Transverse colon (tissue), 4 donors: ENCODE results near the gene SDHAF3.

ENCODE experiments used
- EP300 ChIP-seq: sonication (generic); formaldehyde crosslinking; IDR thresholded peaks from one replicate; pipeline ENCODE4 v1.6.1; 2017; ENCODE audit warnings: antibody characterized with exemption, low read depth
- POLR2A ChIP-seq: fragments of 450-650 bp; IDR thresholded peaks from one replicate; pipeline ENCODE4 v1.6.1; 2016; ENCODE audit warnings: antibody characterized with exemption, mild to moderate bottlenecking, moderate library complexity
- POLR2AphosphoS5 ChIP-seq, 3 donors: sonication (generic); formaldehyde crosslinking; IDR thresholded peaks; one replicate each; pipeline ENCODE4 v1.6.1; 2016; ENCODE audit warnings: antibody characterized with exemption in 3 of 3
- TF ChIP-seq, protein P1 (sequence below), 5 experiments: fragments of 200-600 bp in 3 of 5; fragments of 450-650 bp in 2 of 5; sonication (generic) in 3 of 5; IDR thresholded peaks; 1 replicate in 2 of 5; 2 replicates in 3 of 5; pipeline ENCODE4 v1.5.1; 2016 to 2017; ENCODE audit warnings: antibody characterized with exemption in 5 of 5, inconsistent platforms in 3 of 5, mild to moderate bottlenecking in 2 of 5, moderate library complexity in 1 of 5

DNA sequence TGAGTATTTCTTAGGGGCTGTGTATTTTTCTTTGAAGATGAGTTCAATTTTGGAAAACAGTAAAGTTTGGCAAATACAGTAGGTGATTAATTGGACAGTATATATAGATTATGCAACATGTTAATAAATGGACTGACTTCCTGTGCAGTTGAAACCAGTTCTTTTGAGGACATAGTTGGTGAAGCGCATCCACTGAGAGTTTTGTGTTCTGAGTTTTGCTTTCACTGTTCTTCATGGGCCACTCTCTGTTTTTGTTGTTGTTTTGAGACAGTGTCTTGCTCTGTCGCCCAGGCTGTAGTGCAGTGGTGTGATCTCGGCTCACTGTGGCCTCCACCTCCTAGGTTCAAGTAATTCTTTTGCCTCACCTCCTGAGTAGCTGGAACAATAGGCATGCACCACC, 109.0 kb downstream of the SDHAF3 start:
- TF ChIP-seq POLR2A (no peak), POLR2AphosphoS5 (IDR thresholded peaks at IDR 0.05) (no peak), EP300 (no peak)
- TF ChIP-seq, protein P1, sequence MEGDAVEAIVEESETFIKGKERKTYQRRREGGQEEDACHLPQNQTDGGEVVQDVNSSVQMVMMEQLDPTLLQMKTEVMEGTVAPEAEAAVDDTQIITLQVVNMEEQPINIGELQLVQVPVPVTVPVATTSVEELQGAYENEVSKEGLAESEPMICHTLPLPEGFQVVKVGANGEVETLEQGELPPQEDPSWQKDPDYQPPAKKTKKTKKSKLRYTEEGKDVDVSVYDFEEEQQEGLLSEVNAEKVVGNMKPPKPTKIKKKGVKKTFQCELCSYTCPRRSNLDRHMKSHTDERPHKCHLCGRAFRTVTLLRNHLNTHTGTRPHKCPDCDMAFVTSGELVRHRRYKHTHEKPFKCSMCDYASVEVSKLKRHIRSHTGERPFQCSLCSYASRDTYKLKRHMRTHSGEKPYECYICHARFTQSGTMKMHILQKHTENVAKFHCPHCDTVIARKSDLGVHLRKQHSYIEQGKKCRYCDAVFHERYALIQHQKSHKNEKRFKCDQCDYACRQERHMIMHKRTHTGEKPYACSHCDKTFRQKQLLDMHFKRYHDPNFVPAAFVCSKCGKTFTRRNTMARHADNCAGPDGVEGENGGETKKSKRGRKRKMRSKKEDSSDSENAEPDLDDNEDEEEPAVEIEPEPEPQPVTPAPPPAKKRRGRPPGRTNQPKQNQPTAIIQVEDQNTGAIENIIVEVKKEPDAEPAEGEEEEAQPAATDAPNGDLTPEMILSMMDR (IDR thresholded peaks at IDR 0.05): no peak
